Measurements from ENCODE around the gene CLDN1. TPM values are rescaled to one million over a fixed set of nuclear protein-coding genes. Genes with fewer than 3 reads are reported as not detected.

CLDN1 gene
- total RNA-seq, 1 donor from 2014 or later, result 9.7 TPM

DNA sequence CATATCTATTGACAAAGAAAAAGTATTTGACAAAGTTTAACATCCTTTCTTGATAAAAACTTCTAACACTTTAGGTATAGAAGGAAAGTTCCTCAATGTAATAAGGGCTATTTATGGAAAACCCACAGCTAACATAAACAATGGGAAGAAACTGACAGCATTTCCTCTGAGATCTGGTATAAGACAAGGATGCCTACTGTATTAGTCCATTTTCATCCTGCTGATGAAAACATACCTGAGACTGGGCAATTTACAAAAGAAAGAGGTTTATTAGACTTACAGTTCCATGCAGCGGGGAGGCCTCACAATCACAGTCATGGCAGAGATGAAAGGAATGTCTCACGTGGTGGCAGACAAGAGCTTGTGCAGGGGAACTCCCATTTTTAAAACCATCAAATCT is 17.8 kb upstream of the CLDN1 start:
- Mint-ChIP-seq H3K4me1 (ENCODE audit: unreplicated experiment) (peaks cover under 1% of the 10 kb centered on the region), H3K27me3 (no peaks in the 10 kb centered on the region), H3K27ac (no peak overlapping the region), H3K4me3 (no peak overlapping the region), H3K36me3 (no peaks in the 10 kb centered on the region), H3K9me3 (peaks cover 4% of the 10 kb centered on the region)
- TF ChIP-seq, protein P1, sequence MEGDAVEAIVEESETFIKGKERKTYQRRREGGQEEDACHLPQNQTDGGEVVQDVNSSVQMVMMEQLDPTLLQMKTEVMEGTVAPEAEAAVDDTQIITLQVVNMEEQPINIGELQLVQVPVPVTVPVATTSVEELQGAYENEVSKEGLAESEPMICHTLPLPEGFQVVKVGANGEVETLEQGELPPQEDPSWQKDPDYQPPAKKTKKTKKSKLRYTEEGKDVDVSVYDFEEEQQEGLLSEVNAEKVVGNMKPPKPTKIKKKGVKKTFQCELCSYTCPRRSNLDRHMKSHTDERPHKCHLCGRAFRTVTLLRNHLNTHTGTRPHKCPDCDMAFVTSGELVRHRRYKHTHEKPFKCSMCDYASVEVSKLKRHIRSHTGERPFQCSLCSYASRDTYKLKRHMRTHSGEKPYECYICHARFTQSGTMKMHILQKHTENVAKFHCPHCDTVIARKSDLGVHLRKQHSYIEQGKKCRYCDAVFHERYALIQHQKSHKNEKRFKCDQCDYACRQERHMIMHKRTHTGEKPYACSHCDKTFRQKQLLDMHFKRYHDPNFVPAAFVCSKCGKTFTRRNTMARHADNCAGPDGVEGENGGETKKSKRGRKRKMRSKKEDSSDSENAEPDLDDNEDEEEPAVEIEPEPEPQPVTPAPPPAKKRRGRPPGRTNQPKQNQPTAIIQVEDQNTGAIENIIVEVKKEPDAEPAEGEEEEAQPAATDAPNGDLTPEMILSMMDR (conservative IDR thresholded peaks at IDR 0.05), result no peak
- no peak for DNase-seq (ENCODE audit: extremely low spot score, unreplicated experiment)

DNA sequence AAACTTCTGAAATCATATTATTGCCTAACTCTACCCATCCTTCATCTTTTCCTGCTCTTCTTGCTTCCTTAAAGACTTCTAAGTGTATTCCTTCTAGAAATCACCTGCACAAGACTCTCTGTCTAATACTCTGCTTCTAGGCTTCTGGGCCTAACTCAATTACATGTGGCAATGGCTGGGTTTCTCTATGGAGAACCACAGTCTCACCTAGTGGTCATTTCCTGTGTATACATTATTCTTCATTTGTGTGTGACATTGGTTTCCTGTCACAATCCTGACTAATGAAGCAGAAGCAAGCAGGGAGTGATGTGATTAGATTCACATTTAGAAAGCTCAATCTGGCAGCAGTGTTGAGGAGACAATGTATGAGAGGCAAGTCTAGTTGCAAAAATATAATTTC is 16.9 kb upstream of the CLDN1 start:
- Mint-ChIP-seq H3K27ac (peak overlapping the region; percentile 15), H3K9me3 (peaks cover 4% of the 10 kb centered on the region), H3K4me3 (no peak overlapping the region), H3K4me1 (ENCODE audit: unreplicated experiment) (no peaks in the 10 kb centered on the region), H3K27me3 (no peaks in the 10 kb centered on the region), H3K36me3 (no peaks in the 10 kb centered on the region)
- DNase-seq (ENCODE audit: extremely low spot score, unreplicated experiment), result no peak
- TF ChIP-seq, protein P1 (conservative IDR thresholded peaks at IDR 0.05), result peak; percentile 34

DNA sequence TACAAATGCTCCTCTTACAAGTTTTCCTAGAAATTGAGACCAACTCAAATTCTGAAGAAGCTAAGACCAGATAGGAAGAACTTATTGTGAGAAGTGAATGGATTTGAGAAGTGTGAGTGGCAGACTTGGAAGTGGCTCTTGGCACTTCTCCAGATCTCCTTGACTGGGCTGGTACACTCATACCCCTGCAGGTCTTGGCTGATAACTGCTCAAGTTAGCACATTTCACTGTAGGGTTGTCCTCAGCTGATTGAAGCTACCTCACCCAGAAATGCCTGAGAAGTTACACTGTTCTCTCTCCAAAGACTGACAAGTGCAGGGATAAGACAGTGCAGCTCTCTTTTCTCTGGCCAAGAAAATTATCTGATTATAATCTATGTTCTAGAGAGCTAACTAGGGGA is 16.5 kb upstream of the CLDN1 start:
- H3K4me3 Mint-ChIP-seq, result no peak overlapping the region
- no peaks in the 10 kb centered on the region for H3K27me3 Mint-ChIP-seq
- TF ChIP-seq, protein P1 (conservative IDR thresholded peaks at IDR 0.05), result no peak
- no peaks in the 10 kb centered on the region for H3K4me1 Mint-ChIP-seq (ENCODE audit: unreplicated experiment)
- peak overlapping the region; percentile 15 for H3K27ac Mint-ChIP-seq
- H3K9me3 Mint-ChIP-seq, result peaks cover 4% of the 10 kb centered on the region
- no peak for DNase-seq (ENCODE audit: extremely low spot score, unreplicated experiment)
- H3K36me3 Mint-ChIP-seq, result no peaks in the 10 kb centered on the region

DNA sequence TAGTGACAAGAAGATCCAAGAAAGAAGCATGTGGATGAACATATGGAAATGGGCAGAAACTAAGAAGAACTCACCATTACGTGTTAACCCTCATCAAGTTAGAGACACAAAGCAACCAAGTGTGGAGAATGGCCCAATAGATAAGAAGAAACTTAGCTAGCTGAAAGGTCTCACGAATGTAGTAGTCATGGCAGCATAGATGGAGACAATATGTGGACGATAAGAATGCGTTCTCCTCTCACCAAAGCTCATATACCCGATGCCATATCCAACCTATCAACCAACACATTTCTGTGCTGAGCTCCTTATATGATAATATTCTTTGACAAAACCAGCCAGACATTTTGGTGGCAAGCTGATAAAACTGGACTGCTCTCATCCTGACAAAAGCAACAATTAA is 15.1 kb upstream of the CLDN1 start:
- H3K9me3 Mint-ChIP-seq, result peaks cover 4% of the 10 kb centered on the region
- TF ChIP-seq, protein P1 (conservative IDR thresholded peaks at IDR 0.05), result no peak
- DNase-seq (ENCODE audit: extremely low spot score, unreplicated experiment), result no peak
- H3K4me3 Mint-ChIP-seq, result no peak overlapping the region
- no peaks in the 10 kb centered on the region for H3K36me3 Mint-ChIP-seq
- H3K4me1 Mint-ChIP-seq (ENCODE audit: unreplicated experiment), result no peaks in the 10 kb centered on the region
- H3K27me3 Mint-ChIP-seq, result no peaks in the 10 kb centered on the region
- H3K27ac Mint-ChIP-seq, result no peak overlapping the region

DNA sequence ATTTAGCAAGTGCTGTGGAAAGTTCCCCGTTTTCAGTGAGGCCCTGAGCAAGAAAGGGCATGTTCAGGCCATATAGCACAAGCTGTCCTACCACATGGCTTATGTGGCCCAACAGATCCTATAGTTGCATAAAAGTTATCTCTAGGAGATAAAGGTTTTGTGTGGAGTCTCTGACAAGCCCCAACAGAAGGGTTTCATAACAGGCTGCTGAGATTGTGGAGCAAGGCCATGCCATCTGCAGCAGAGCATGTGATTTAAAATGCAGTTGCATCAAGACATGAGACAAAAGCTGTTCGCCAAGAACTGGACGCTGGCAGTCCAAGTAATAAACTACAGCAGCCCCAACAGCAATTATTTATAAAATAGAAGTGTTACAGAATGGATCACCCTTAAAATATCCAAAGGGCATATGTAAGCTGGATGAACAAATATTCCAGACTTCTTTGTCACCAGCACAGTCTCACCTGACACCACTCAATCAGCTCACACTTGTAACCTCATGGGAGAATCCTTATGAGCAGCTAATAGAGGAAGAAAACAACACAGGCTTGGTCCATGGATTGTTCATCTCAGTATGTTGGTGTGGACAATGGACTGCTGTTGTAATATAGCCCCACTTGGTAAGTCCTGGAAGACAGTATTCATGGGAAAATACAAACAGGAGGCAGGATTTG is 14.4 kb upstream of the CLDN1 start:
- Mint-ChIP-seq H3K27ac (no peak overlapping the region), H3K4me1 (ENCODE audit: unreplicated experiment) (no peaks in the 10 kb centered on the region), H3K4me3 (no peak overlapping the region), H3K36me3 (no peaks in the 10 kb centered on the region), H3K27me3 (no peaks in the 10 kb centered on the region), H3K9me3 (peaks cover 4% of the 10 kb centered on the region)
- TF ChIP-seq, protein P1 (conservative IDR thresholded peaks at IDR 0.05), result no peak
- DNase-seq (ENCODE audit: extremely low spot score, unreplicated experiment), result no peak

Measured in type B pancreatic cell (in vitro differentiated cells).